ENCODE results near the gene ZNF648.

ZNF648 gene

GRCh38 chr1:182065126-182065845 lies 3.8 kb upstream of the ZNF648 start:
- Histone ChIP-seq H3K4me1 (ENCODE audit: insufficient read depth, poor library complexity, severe bottlenecking) (no peaks in the 10 kb centered on the region), H3K27me3 (ENCODE audit: insufficient read depth, poor library complexity, severe bottlenecking) (no peaks in the 10 kb centered on the region), H3K36me3 (ENCODE audit: low read depth) (no peaks in the 10 kb centered on the region), H3K27ac (ENCODE audit: poor library complexity, severe bottlenecking) (no peak overlapping the region), H3K4me3 (ENCODE audit: severe bottlenecking) (no peak overlapping the region), H3K9me3 (ENCODE audit: severe bottlenecking) (no peaks in the 10 kb centered on the region)
- no peak for DNase-seq (ENCODE audit: low spot score)
- no peak for TF ChIP-seq CTCF (IDR thresholded peaks at IDR 0.05; ENCODE audit: poor library complexity, severe bottlenecking)
- no peak for ATAC-seq (ENCODE audit: low read depth)

GRCh38 chr1:182064611-182065010 lies 3.1 kb upstream of the ZNF648 start:
- no peaks in the 10 kb centered on the region for H3K9me3 ChIP-seq (ENCODE audit: severe bottlenecking)
- H3K4me1 ChIP-seq (ENCODE audit: insufficient read depth, poor library complexity, severe bottlenecking) = no peaks in the 10 kb centered on the region
- H3K27me3 ChIP-seq (ENCODE audit: insufficient read depth, poor library complexity, severe bottlenecking) = no peaks in the 10 kb centered on the region
- H3K36me3 ChIP-seq (ENCODE audit: low read depth) = no peaks in the 10 kb centered on the region
- no peak overlapping the region for H3K4me3 ChIP-seq (ENCODE audit: severe bottlenecking)
- H3K27ac ChIP-seq (ENCODE audit: poor library complexity, severe bottlenecking) = no peak overlapping the region
- ATAC-seq (ENCODE audit: low read depth) = no peak
- TF ChIP-seq CTCF (IDR thresholded peaks at IDR 0.05; ENCODE audit: poor library complexity, severe bottlenecking) = no peak
- no peak for DNase-seq (ENCODE audit: low spot score)

GRCh38 chr1:182062223-182062622 lies 711 bp upstream of the ZNF648 start:
- Histone ChIP-seq H3K9me3 (ENCODE audit: severe bottlenecking) (no peaks in the 10 kb centered on the region), H3K27me3 (ENCODE audit: insufficient read depth, poor library complexity, severe bottlenecking) (peaks cover 9% of the 10 kb centered on the region), H3K36me3 (ENCODE audit: low read depth) (no peaks in the 10 kb centered on the region), H3K27ac (ENCODE audit: poor library complexity, severe bottlenecking) (no peak overlapping the region), H3K4me3 (ENCODE audit: severe bottlenecking) (no peak overlapping the region), H3K4me1 (ENCODE audit: insufficient read depth, poor library complexity, severe bottlenecking) (no peaks in the 10 kb centered on the region)
- DNase-seq (ENCODE audit: low spot score) (no peak), ATAC-seq (ENCODE audit: low read depth) (no peak)
- TF ChIP-seq CTCF (IDR thresholded peaks at IDR 0.05; ENCODE audit: poor library complexity, severe bottlenecking) = no peak

GRCh38 chr1:182060877-182061276 lies 635 bp downstream of the ZNF648 start:
- H3K27me3 ChIP-seq (ENCODE audit: insufficient read depth, poor library complexity, severe bottlenecking) = peaks cover 9% of the 10 kb centered on the region

More at GRCh38 chr1:182060877-182061276, 635 bp downstream of the ZNF648 start:
- Histone ChIP-seq H3K36me3 (ENCODE audit: low read depth) (no peaks in the 10 kb centered on the region), H3K27ac (ENCODE audit: poor library complexity, severe bottlenecking) (no peak overlapping the region), H3K4me3 (ENCODE audit: severe bottlenecking) (no peak overlapping the region), H3K4me1 (ENCODE audit: insufficient read depth, poor library complexity, severe bottlenecking) (no peaks in the 10 kb centered on the region), H3K9me3 (ENCODE audit: severe bottlenecking) (no peaks in the 10 kb centered on the region)
- ATAC-seq (ENCODE audit: low read depth) (no peak), DNase-seq (ENCODE audit: low spot score) (no peak)
- no peak for TF ChIP-seq CTCF (IDR thresholded peaks at IDR 0.05; ENCODE audit: poor library complexity, severe bottlenecking)

Data from RWPE2 (cell line).